ENCODE data around the gene ZFP64. TPM values are rescaled to one million over a fixed set of nuclear protein-coding genes. Genes with fewer than 3 reads are reported as not detected.

Gene ZFP64
- total RNA-seq, 2 donors from 2014 or later = 6.3 to 10.4 TPM

DNA sequence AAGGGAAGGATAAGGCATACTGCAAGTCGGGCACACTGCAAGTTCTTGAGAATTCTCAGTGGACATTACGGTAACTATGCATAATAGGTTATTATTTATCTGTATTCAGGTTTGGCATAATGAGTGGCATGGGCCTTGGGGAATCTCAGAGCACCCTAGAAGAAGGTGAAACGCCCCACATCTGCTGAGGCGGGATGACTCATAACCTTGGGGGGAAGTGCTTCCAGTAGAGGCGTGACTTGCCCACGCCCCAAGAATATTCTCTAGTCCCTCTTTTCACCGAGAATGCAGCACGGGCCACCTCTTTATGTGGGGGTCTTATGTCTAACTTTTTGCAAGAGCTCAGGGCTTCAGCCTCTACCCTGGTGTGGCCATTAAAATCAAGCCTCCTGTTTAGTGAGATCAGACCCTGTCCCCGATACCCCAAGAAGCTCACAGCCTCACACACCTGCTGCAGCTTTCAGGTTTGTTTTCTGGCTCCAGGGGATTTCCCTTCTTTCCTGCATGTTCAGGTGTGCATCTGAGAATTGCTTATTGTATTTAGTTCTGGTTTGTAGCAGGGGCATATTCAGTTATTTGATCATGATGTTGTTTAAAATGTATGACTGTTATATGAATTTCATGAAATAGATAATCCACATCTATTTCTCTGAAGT, 19.1 kb downstream of the ZFP64 start:
- Histone ChIP-seq H3K36me3 (replicated peaks in 1 of 2; ENCODE audit: insufficient read depth in 1 of 2, low read depth in 2 of 2) (no peaks in the 10 kb centered on the region), H3K27me3 (no peaks in the 10 kb centered on the region), H3K9me3 (no peaks in the 10 kb centered on the region), H3K4me3 (no peak overlapping the region), H3K4me1 (no peaks in the 10 kb centered on the region), H3K27ac (no peak overlapping the region)
- 88 to 96% methylated on average over 9 of the region's 9 CpGs for WGBS, 2 donors
- no peak for ATAC-seq
- intact Hi-C loops (cut with DNase I) = no loop called here
- no peak for TF ChIP-seq POLR2A (IDR thresholded peaks at IDR 0.05)
- TF ChIP-seq CTCF (IDR thresholded peaks at IDR 0.05) = no peak
- DNase-seq = no peak

DNA sequence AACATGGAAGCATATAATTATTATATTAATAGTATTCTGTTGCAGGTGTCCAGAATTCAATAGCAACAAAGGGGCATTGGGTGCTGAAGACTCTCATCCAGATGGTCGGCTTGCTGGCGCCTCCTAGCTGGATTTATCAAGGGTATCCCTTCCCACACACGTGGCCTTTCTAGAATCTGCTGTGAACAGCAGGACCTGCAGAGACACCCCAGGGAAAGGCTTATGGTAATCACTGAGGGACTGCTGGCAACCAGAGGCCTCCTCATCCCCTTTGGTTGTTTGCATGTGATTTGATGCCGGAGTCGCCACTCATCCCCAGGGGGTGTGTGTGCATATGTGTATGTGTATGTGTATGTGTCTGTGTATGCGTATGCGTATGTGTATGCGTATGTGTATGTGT, 20.6 kb downstream of the ZFP64 start:
- Histone ChIP-seq H3K27ac (no peak overlapping the region), H3K4me1 (no peaks in the 10 kb centered on the region), H3K36me3 (replicated peaks in 1 of 2; ENCODE audit: insufficient read depth in 1 of 2, low read depth in 2 of 2) (no peaks in the 10 kb centered on the region), H3K4me3 (no peak overlapping the region), H3K27me3 (no peaks in the 10 kb centered on the region), H3K9me3 (no peaks in the 10 kb centered on the region)
- no peak for ATAC-seq
- WGBS, 2 donors = 93 to 95% methylated on average over 8 of the region's 8 CpGs
- TF ChIP-seq CTCF (IDR thresholded peaks at IDR 0.05) (no peak), POLR2A (IDR thresholded peaks at IDR 0.05) (no peak)
- intact Hi-C loops (cut with DNase I) = no loop called here
- no peak for DNase-seq

DNA sequence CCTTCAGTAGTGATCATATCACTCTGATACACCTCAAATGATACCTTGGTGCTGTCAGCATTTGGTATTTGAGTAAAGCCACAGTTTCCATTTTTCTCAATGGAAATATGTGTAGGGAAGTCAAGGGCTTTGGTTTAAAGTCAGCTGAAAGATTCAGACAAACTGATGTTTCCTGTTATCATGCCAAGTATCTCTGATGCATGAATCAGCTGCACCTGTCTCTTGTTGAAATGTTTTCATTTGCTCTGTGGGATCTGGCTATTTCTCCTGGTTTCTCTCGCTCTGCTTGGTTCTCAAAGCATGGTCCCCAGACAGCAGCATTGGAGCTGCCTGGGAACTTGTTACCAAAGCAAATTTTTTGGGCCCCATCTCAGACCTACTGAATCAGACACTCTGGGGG, 23.5 kb downstream of the ZFP64 start:
- no peak overlapping the region for H3K4me3 ChIP-seq
- no peak overlapping the region for H3K27ac ChIP-seq
- peaks cover 0 to 3% of the 10 kb centered on the region in 2 donors for H3K36me3 ChIP-seq (replicated peaks in 1 of 2; ENCODE audit: insufficient read depth in 1 of 2, low read depth in 2 of 2)
- no peaks in the 10 kb centered on the region for H3K9me3 ChIP-seq
- ATAC-seq (no peak), DNase-seq (no peak)
- H3K27me3 ChIP-seq = no peaks in the 10 kb centered on the region
- H3K4me1 ChIP-seq = no peaks in the 10 kb centered on the region
- TF ChIP-seq CTCF (IDR thresholded peaks at IDR 0.05) (no peak), POLR2A (IDR thresholded peaks at IDR 0.05) (no peak)
- intact Hi-C loops (cut with DNase I) = no loop called here
- WGBS, 2 donors = 87 to 100% methylated on average over 1 of the region's 1 CpG

DNA sequence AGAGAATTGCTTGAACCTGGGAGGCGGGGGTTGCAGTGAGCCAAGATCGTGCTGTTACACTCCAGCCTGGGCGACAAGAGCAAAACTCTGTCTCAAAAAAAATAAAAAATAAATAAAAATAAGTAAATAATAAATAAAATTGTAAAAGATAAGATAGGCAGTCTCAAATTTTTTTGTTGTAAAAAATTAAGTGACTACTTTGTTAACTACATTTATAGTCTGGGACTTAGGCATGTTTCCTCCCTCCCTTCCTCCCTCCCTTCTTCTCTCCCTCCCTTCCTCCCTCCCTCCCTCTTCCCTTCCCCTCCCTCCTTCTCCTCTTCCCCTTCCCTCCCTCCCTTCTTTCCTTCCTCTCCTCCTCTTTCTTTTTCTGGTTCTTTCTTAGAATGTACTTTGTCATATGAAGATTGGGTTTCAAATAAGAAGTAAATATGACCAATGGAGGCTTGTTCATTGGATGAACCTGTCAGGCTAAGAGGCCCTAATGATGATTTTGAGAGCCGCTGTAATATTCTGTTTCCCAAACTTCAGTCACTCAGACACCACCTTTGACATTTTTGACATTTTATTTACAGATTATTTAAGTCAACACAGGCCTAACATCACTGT, 24.2 kb downstream of the ZFP64 start:
- WGBS, 2 donors = 95 to 97% methylated on average over 4 of the region's 4 CpGs
- intact Hi-C loops (cut with DNase I) = no loop called here
- H3K4me1 ChIP-seq = no peaks in the 10 kb centered on the region
- no peak for TF ChIP-seq POLR2A (IDR thresholded peaks at IDR 0.05)
- no peak for TF ChIP-seq CTCF (IDR thresholded peaks at IDR 0.05)
- DNase-seq (no peak), ATAC-seq (no peak)
- H3K27ac ChIP-seq = no peak overlapping the region
- H3K9me3 ChIP-seq = no peaks in the 10 kb centered on the region
- H3K27me3 ChIP-seq = no peaks in the 10 kb centered on the region
- H3K36me3 ChIP-seq (replicated peaks in 1 of 2; ENCODE audit: insufficient read depth in 1 of 2, low read depth in 2 of 2) = peaks cover 0 to 3% of the 10 kb centered on the region in 2 donors
- H3K4me3 ChIP-seq = no peak overlapping the region

- no peaks in the 10 kb centered on the region for H3K27me3 ChIP-seq
- 100% methylated on average over 1 of the region's 1 CpG for WGBS, 2 donors
- no peak overlapping the region for H3K4me3 ChIP-seq
- no peak for TF ChIP-seq CTCF (IDR thresholded peaks at IDR 0.05)
- no peak for TF ChIP-seq POLR2A (IDR thresholded peaks at IDR 0.05)
- no peaks in the 10 kb centered on the region for H3K9me3 ChIP-seq
- no peaks in the 10 kb centered on the region for H3K4me1 ChIP-seq
- peaks cover 0 to 4% of the 10 kb centered on the region in 2 donors for H3K36me3 ChIP-seq (replicated peaks in 1 of 2; ENCODE audit: insufficient read depth in 1 of 2, low read depth in 2 of 2)
- no peak overlapping the region for H3K27ac ChIP-seq
- DNase-seq (no peak), ATAC-seq (no peak)
- intact Hi-C loops (cut with DNase I) = no loop called here
Measured at GRCh38 chr20:52166150-52166549, 25.4 kb downstream of the ZFP64 start.

Measured in body of pancreas (tissue), 4 donors.